NCI-H2107 treated with DMSO at 0.1 percent for 48 hours (cell line): ENCODE measurements around the gene PHC2.
A peak's percentile ranks its signal among the peaks of the same experiment; 100 is the strongest.

ENCODE experiments used
- DNase-seq: peaks from one replicate; lab custom pipeline; 2025; ENCODE audit not compliant: unreplicated experiment; lab: John Stamatoyannopoulos, UW

PHC2 gene

GRCh38 chr1:33372162-33372561, 58.7 kb downstream of the PHC2 start:
- no peak for DNase-seq

GRCh38 chr1:33371334-33371733, 59.6 kb downstream of the PHC2 start:
- no peak for DNase-seq

GRCh38 chr1:33370827-33371226, 60.1 kb downstream of the PHC2 start:
- DNase-seq, result no peak

GRCh38 chr1:33370301-33370700, 60.6 kb downstream of the PHC2 start:
- no peak for DNase-seq

- DNase-seq, result no peak
Measured at GRCh38 chr1:33369764-33370163, 61.1 kb downstream of the PHC2 start.

- no peak for DNase-seq
Measured at GRCh38 chr1:33369081-33369480, 61.8 kb downstream of the PHC2 start.

- DNase-seq, result no peak
Measured at GRCh38 chr1:33368431-33368830, 62.5 kb downstream of the PHC2 start.

- peak; percentile 30 for DNase-seq
Measured at GRCh38 chr1:33367485-33368405, 63.1 kb downstream of the PHC2 start.

GRCh38 chr1:33366762-33367484, 64.0 kb downstream of the PHC2 start:
- DNase-seq, result no peak

- no peak for DNase-seq
Measured at GRCh38 chr1:33365560-33365997, 65.3 kb downstream of the PHC2 start.

GRCh38 chr1:33364565-33364918, 66.4 kb downstream of the PHC2 start:
- DNase-seq, result peak; percentile 97

- no peak for DNase-seq
Measured at GRCh38 chr1:33363470-33363861, 67.4 kb downstream of the PHC2 start.

GRCh38 chr1:33363021-33363420, 67.9 kb downstream of the PHC2 start:
- DNase-seq, result no peak

- DNase-seq, result no peak
Measured at GRCh38 chr1:33361532-33362235, 69.2 kb downstream of the PHC2 start.

GRCh38 chr1:33360367-33360766, 70.5 kb downstream of the PHC2 start:
- DNase-seq, result no peak

- no peak for DNase-seq
Measured at GRCh38 chr1:33359931-33360330, 71.0 kb downstream of the PHC2 start.

- no peak for DNase-seq
Measured at GRCh38 chr1:33358795-33359503, 71.9 kb downstream of the PHC2 start.

- no peak for DNase-seq
Measured at GRCh38 chr1:33358114-33358794, 72.6 kb downstream of the PHC2 start.

GRCh38 chr1:33357099-33357498, 73.8 kb downstream of the PHC2 start:
- no peak for DNase-seq

- DNase-seq, result no peak
Measured at GRCh38 chr1:33354707-33355316, 76.1 kb downstream of the PHC2 start.
